Stimulated activated effector memory CD8-positive, alpha-beta T cell treated with anti-CD3 and anti-CD28 coated beads, Interleukin-12 subunit alpha, Interleukin-12 subunit beta, amount 100 ng/mL, for 72 hours (primary cell): ENCODE measurements around the gene CYSRT1.
A peak's percentile ranks its signal among the peaks of the same experiment; 100 is the strongest.

Source experiments
- ATAC-seq: fragments of 150-1000 bp; cut with Tn5 transposase; 2 replicates; pipeline ENCODE4 v1.10.0; 2021
- DNase-seq, 2 donors: peaks; one replicate each; pipeline ENCODE4 v3.0.0; 2021 to 2022; ENCODE audit warnings: low spot score in 2 of 2
- H3K27ac Mint-ChIP-seq: one replicate; pipeline ENCODE4 v1.8.0; 2022; ENCODE audit warnings: mild to moderate bottlenecking, mixed read lengths
- H3K36me3 Mint-ChIP-seq: one replicate; pipeline ENCODE4 v1.8.0; 2022; ENCODE audit warnings: mild to moderate bottlenecking, mixed read lengths
- H3K4me1 Mint-ChIP-seq: one replicate; pipeline ENCODE4 v1.8.0; 2022; ENCODE audit warnings: mixed read lengths
- H3K4me3 Mint-ChIP-seq: one replicate; pipeline ENCODE4 v1.8.0; 2022; ENCODE audit warnings: mild to moderate bottlenecking, mixed read lengths
- H3K9me3 Mint-ChIP-seq: one replicate; pipeline ENCODE4 v1.8.0; 2022; ENCODE audit warnings: mixed read lengths

The CYSRT1 gene

DNA sequence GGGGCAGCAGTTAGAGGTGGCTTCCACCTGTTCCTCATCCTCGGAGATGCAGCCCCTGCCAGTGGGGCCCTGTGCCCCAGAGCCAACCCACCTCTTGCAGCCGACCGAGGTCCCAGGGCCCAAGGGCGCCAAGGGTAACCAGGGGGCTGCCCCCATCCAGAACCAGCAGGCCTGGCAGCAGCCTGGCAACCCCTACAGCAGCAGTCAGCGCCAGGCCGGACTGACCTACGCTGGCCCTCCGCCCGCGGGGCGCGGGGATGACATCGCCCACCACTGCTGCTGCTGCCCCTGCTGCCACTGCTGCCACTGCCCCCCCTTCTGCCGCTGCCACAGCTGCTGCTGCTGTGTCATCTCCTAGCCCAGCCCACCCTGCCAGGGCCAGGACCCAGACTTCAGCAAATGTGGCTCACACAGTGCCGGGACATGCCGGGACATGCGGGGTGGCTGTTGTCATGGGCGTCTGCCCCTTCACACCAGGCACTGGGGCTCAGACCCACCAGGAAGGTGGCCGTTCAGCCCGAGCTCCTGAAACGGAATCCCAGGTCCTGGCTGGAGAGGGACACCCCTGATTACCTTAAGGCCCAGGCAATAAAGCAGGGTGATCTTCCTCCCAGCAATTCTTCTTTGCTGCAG lies 841 bp downstream of the CYSRT1 start:
- H3K27ac Mint-ChIP-seq, result peak overlapping the region; percentile 45
- peaks cover 7% of the 10 kb centered on the region for H3K36me3 Mint-ChIP-seq
- H3K9me3 Mint-ChIP-seq, result no peaks in the 10 kb centered on the region
- H3K4me1 Mint-ChIP-seq, result peaks cover 12% of the 10 kb centered on the region
- no peak for DNase-seq
- no peak for ATAC-seq
- no peak overlapping the region for H3K4me3 Mint-ChIP-seq

- Mint-ChIP-seq H3K27ac (no peak overlapping the region), H3K36me3 (peaks cover 7% of the 10 kb centered on the region), H3K4me1 (peaks cover 12% of the 10 kb centered on the region), H3K4me3 (no peak overlapping the region), H3K9me3 (no peaks in the 10 kb centered on the region)
- DNase-seq (no peak), ATAC-seq (no peak)
Measured at GRCh38 chr9:137226338-137227053, 1.5 kb downstream of the CYSRT1 start.

DNA sequence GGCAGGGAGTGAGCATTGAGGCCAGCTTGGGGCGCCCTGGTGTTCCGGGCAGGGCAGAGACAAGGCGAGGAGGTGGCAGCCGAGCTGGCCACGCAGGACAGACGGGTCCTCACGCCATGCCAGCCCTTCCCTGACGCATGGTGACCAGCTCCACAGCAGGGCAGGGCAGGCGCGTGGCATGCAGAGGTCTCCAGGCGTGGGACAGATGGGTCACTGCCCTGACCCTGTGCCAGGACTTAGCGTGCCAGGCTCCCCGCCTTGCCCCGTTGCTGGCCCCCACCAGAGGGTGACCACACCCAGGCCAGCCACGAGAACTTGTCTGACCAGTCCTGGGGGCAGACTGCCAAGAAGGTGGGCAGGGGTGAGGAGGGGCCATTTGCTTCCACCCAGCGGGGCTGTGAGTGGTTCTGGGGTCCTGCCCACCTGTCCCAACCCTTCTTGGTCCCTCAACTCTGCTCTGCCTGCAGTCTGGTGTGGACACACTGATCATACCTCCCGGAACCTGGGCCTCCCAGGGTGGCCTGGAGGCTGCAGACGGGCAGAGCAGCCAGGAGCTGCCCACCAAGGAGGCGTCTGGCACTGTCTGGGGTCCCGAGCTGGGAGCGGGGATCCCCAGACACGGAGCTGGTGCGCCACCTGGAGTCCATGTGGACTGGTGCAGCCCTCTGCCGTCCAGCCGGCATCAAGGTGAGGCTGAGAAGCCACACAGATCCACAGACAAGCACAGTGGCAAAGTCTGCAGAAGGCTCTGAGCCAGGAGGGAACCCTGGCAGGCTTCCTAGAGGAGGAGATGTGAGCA lies 2.3 kb downstream of the CYSRT1 start, which contains the start of gene RNF224:
TSS of gene RNF224 (plus strand) at position 449 of the 799 bp plus-strand sequence. CDS start 834 bp downstream, outside the sequence.
- H3K4me1 Mint-ChIP-seq, result peaks cover 12% of the 10 kb centered on the region
- H3K36me3 Mint-ChIP-seq, result peaks cover 7% of the 10 kb centered on the region
- no peak within 1 kb of the TSS for H3K4me3 Mint-ChIP-seq
- peak within 1 kb of the TSS; percentile 27 for H3K27ac Mint-ChIP-seq
- H3K9me3 Mint-ChIP-seq, result no peaks in the 10 kb centered on the region
- ATAC-seq (peak; percentile 62), DNase-seq (peak; percentile 82 to 90)

DNA sequence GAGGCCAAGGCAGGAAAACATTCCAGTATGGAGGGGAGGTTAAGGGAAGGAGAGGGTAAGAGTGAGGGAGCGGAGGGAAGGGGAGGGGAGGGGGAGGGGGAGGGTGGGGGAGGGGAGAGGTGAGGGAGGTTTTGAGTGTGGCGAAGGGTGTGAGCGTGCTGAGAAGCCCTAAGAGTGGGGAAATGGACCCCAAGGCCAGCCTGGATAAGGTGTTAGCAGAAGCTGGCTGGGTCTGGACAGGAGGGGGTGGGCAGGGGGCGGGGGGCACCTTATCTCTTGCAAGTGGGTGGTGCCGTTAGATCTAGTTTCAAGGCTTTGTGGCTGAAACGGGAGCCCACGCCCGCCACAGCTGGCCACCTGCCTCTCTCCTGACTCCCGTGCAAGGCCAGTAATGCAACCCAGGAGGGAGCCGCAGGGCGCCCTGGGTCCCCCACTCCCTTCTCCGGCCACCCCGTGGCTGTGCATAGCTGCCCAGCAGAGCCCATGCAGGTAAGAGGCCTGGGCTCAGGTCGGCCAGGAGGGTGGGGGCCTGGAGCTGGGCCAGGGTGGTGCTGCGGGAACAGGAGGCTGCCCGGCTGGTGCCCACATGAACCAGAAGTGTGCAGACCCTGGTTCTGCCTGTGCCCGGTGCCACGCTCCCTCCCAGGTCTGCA lies 3.0 kb downstream of the CYSRT1 start:
- no peak for ATAC-seq
- peak overlapping the region; percentile 27 for H3K27ac Mint-ChIP-seq
- H3K4me3 Mint-ChIP-seq, result no peak overlapping the region

GRCh38 chr9:137228506-137228967 lies 3.6 kb downstream of the CYSRT1 start:
- no peak for ATAC-seq
- Mint-ChIP-seq H3K4me3 (no peak overlapping the region), H3K4me1 (peaks cover 6% of the 10 kb centered on the region), H3K27ac (no peak overlapping the region), H3K9me3 (no peaks in the 10 kb centered on the region), H3K36me3 (peaks cover 2% of the 10 kb centered on the region)
- DNase-seq, result no peak

More for the DNA sequence above, 3.0 kb downstream of the CYSRT1 start:
- Mint-ChIP-seq H3K36me3 (peaks cover 7% of the 10 kb centered on the region), H3K4me1 (peaks cover 9% of the 10 kb centered on the region), H3K9me3 (no peaks in the 10 kb centered on the region)
- DNase-seq, result no peak

- peaks cover 6% of the 10 kb centered on the region for H3K4me1 Mint-ChIP-seq
- ATAC-seq, result no peak
- H3K4me3 Mint-ChIP-seq, result no peak overlapping the region
- no peak for DNase-seq
- no peaks in the 10 kb centered on the region for H3K9me3 Mint-ChIP-seq
- H3K27ac Mint-ChIP-seq, result no peak overlapping the region
- no peaks in the 10 kb centered on the region for H3K36me3 Mint-ChIP-seq
Measured at GRCh38 chr9:137228968-137229896, 4.3 kb downstream of the CYSRT1 start.

- Mint-ChIP-seq H3K36me3 (no peaks in the 10 kb centered on the region), H3K9me3 (no peaks in the 10 kb centered on the region), H3K4me1 (peaks cover 6% of the 10 kb centered on the region), H3K27ac (no peak overlapping the region), H3K4me3 (no peak overlapping the region)
- ATAC-seq (no peak), DNase-seq (no peak)
Measured at GRCh38 chr9:137229903-137230704, 5.1 kb downstream of the CYSRT1 start.

GRCh38 chr9:137230705-137231371 lies 5.9 kb downstream of the CYSRT1 start, which contains the start of gene SLC34A3:
SLC34A3 (plus strand) TSS chr9:137230901; CDS start chr9:137231703, 802 bp downstream.
- Mint-ChIP-seq H3K4me1 (peaks cover 6% of the 10 kb centered on the region), H3K9me3 (no peaks in the 10 kb centered on the region), H3K27ac (no peak within 1 kb of the TSS), H3K36me3 (no peaks in the 10 kb centered on the region), H3K4me3 (no peak within 1 kb of the TSS)
- ATAC-seq, result no peak
- DNase-seq, result no peak

- no peaks in the 10 kb centered on the region for H3K9me3 Mint-ChIP-seq
Measured at GRCh38 chr9:137231372-137232039, 6.5 kb downstream of the CYSRT1 start.

DNA sequence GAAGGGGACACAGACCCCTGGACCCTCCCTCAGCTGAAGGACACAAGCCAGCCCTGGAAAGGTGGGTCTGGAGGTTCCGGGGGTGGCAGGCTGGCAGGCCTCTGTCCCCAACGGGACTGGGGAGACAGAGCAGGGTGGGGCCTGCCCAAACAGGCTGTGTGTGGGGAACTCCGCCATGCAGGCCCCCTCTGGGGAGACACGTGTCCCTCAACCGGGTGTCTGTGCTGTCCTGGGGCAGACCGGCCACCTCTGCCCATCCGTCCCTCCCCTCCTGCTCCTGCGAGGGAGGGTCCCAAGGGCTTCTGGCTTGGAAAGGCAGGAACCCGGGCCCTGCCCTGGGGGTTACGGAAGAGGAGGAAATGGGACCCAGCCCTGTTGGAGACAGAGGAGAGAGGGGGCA lies 7.1 kb downstream of the CYSRT1 start:
- Mint-ChIP-seq H3K27ac (no peak overlapping the region), H3K4me1 (peaks cover 6% of the 10 kb centered on the region), H3K9me3 (no peaks in the 10 kb centered on the region), H3K36me3 (no peaks in the 10 kb centered on the region), H3K4me3 (no peak overlapping the region)
- ATAC-seq (no peak), DNase-seq (no peak)

More at GRCh38 chr9:137231372-137232039, 6.5 kb downstream of the CYSRT1 start:
- DNase-seq (no peak), ATAC-seq (no peak)
- Mint-ChIP-seq H3K4me1 (peaks cover 6% of the 10 kb centered on the region), H3K27ac (no peak overlapping the region), H3K36me3 (no peaks in the 10 kb centered on the region), H3K4me3 (no peak overlapping the region)

DNA sequence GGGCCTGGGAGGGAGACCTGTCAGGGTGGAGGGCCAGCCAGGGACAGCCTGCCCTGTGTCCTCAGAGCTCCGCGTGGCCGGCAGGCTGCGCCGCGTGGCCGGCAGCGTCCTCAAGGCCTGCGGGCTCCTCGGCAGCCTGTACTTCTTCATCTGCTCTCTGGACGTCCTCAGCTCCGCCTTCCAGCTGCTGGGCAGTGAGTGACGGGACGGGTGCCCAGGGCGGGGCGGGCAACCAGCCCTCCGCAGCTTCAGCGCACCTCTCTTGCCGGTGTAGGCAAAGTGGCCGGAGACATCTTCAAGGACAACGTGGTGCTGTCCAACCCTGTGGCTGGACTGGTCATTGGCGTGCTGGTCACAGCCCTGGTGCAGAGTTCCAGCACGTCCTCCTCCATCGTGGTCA lies 7.5 kb downstream of the CYSRT1 start:
- peaks cover 4% of the 10 kb centered on the region for H3K4me1 Mint-ChIP-seq
- H3K9me3 Mint-ChIP-seq, result no peaks in the 10 kb centered on the region
- no peak overlapping the region for H3K27ac Mint-ChIP-seq
- DNase-seq, result no peak
- no peak for ATAC-seq
- no peaks in the 10 kb centered on the region for H3K36me3 Mint-ChIP-seq
- H3K4me3 Mint-ChIP-seq, result no peak overlapping the region

- Mint-ChIP-seq H3K27ac (no peak overlapping the region), H3K4me3 (no peak overlapping the region), H3K4me1 (peaks cover 4% of the 10 kb centered on the region), H3K9me3 (no peaks in the 10 kb centered on the region), H3K36me3 (no peaks in the 10 kb centered on the region)
- ATAC-seq (no peak), DNase-seq (no peak)
Measured at GRCh38 chr9:137233143-137233980, 8.4 kb downstream of the CYSRT1 start.
